NCI-H2196 treated with DMSO at 0.1 percent for 48 hours (cell line): Measurements from ENCODE around the gene STT3B.

ENCODE experiments used
- DNase-seq: peaks from one replicate; lab custom pipeline; 2025; ENCODE audit not compliant: unreplicated experiment; lab: John Stamatoyannopoulos, UW

Gene STT3B

DNA sequence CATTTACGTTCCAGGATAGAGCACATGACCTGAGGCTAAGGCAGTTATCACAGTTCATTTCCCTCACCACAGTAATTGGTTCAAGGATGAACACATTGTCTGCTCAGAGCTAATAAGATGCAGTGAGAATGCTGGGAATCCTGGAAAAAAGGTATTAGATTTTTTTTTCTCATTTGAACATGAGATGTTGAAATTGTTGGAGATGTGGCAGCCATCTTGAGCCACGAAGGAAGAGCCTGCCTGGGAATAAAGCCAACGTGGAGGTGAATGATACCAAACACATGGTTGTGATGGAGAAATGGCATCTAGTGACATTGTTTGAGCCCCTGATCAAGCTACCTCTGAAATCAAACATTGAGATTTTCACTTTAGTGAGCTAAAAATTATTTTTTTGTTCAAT is 16.0 kb upstream of the STT3B start:
- DNase-seq, result no peak

DNA sequence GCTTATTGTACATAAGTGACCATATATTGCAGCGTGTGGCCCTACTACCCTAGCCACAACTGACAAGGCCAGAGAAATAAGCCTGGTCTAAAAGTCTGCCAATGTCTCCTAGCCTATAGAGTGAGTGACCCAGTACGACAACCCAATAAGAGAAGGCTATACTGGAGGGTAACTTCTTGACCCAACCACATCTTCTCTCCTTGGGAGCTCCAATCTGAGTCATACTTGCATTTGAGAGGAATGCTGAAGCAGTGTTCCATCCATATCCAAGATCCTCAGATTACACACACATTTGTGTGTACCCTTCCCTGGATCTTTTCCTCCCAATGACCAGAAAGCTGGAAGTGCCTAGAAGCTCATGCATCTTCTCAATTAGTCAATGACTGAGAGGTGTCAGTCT is 11.3 kb upstream of the STT3B start:
- no peak for DNase-seq

DNA sequence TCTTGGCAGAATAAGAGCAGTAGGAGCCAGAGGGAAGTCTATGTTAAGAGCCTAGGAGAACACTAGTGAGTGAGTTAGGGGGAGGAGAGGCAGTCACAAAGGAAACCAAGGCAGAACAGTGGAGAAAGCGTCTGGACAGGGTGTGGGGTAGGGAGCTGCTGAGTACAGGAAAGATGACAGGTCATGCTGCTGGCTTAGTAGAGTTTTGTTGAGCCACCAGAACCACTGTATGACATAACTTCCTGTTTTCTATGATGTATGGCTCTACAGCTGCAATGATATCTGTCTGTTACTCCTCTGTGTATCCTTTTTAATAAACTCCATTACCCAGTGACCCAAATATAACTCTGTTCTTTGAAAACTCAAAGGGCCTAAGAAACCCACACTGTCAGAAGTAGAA is 10.6 kb upstream of the STT3B start:
- DNase-seq, result no peak

DNA sequence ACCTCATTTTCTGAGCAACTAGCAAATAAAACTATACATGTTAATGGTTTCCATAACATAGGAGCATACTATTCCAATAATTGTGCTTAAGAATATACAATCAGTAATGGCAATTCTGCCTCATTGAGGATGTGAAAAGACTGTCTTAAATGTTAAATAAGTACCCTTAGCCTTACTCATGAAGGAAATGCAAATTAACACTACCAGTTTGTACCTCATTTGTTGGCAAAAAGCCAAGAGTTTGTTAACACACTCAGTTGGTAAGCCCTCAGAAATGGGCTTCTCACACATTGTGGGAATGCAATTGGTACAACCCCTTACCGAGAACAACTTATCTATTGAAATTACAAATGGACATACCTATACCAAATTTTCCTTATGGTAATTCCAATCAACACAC is 9.2 kb upstream of the STT3B start:
- no peak for DNase-seq

DNA sequence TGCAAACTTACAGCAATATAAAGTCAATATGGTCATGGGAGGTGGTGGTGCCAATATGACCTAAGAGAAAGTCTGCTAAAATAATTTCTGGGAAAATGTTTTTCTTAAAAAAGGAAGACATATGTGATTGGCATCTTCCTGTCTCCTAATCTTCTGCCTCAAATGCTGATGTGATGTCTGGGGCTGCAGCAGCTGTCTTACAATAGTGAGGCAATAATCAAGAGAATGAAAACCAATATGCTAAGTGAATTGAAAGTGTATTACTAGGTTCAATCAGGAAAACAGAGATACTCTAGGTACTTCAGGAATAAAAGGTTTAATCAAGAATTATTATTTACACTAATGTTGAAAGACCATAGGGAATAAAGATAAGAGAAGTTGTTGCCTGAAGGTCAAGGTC is 7.2 kb upstream of the STT3B start:
- DNase-seq, result no peak

DNA sequence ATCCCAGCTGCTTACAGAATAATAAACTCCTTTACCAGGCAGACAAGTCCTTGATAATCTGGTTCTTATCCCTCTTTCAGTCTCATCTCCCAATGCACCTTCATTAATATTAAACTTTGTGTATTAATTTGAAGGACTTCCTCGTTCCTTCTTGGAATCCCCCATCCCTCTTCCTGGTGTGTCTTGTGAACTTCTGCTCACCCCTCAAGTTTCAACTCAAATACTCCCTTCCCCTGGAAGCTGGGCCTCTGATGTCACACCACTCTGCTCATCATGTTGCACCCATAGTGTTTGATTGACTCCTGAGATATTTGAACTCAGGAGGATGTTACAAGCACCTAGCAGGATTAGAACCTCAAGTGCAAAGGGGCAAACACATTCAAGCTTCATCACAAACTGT is 3.3 kb upstream of the STT3B start:
- DNase-seq, result no peak

DNA sequence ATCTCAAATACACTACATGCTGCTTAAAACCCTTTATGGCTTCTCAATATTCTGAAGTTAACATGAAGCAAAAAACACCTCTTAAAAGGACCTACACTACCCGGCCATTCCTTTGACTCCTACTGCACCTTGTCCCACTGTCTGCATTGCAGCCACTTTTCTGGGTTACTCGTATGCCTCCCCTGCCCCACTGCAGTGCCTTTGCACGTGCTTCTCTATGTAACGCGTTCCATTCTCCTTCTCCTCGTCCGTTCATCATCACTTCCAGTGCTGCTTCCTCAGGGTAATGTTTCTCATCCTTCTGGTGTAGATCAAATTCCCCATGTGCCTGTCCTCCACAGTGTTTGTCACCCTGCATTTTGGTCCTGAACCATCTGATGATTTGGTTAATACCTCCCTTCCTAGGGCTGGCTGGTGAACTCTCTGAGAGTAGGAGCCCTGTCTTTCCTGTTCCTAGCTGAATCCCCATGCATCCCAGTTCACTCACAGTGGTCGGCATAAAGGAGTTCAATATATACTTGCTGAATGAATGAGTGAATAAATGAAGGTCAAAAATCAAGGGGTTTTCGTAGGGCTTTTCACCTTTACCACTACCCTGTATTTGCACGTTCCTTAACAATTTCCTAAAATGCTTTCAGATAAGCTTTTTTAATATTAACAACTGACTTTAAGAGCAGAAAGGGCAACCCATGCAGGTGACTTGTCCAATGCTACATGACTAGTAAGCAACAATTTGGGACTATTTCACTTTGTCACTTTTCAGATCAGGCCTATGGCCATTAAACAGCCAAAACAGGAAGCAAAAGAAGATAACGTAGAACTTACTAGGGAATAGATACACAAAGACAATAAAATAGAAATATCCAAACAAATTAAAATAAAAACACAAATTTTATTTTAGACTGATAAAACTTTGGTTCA is 2.4 kb upstream of the STT3B start:
- DNase-seq, result no peak

DNA sequence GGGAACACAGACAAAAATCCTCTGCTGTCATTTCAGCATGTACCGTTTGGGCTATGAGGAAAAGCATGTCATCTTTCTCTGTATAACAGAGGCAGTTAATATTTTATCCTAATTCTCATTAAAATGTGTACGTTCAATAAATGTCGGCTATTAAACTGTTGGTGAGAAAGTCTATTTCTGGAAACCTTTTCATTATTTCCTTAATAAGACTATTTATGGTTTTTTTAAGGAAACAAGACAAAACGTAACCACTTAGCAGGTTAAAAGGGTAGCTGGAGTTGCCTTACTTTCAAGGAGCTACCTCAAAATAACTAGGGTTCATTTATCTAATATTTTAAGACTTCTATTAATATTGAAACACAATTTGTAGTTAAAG is 1.8 kb upstream of the STT3B start:
- DNase-seq, result no peak

DNA sequence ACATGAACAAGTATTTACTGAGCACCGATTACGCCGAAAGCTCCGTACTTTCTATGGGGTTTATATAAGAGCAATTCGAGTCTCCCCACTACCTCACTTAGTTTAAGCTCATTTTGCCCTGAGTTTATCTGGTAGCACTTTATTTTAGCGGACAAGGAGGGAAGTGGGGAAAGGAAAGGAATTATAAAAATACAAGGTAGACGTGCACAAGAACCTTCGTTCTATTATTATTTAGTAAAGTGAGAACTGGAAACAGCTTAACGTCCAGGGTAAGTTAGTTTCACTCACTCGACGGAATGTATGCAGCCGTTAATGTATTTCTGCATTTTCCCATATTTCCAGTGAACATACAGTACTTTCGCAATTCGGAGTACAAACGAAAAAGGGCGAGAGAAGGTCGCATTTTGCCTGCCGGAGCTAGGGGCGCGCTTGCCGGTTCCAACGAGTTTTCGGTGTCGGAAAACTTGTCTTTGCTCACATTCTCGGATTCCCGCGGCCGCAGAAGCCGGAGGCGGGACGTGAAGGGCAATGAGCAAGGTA is 1.2 kb upstream of the STT3B start:
- DNase-seq, result no peak

DNA sequence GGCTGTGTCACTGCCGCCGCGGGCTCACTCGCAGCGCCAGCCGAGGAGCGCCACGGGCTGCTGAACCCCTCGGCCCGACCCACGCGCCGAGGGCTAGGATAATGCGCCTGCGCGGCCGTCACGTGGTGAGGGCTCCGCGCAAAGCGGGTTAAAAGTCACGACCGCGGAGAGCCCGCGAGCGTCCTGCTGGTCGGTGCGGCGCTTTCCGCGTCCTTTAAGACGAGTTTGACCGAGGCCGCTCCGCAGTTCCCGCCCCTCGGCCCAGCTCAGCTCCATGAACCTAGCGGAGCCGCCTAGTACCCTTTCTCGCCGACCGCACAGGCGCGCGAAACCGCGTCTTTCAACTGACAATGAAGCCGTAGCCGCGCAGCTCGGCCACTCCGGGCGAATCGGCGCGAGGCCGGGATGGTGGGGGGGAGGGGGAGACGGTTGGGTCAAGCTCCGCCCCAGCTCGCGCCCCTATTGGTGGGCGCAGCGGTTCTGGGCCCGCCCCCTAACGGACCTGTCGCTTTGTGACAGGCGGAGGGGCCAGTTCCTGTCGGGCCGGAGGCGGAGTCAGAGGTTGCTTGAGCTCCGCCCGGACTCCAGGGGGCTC is 636 bp upstream of the STT3B start:
- DNase-seq, result peak; percentile 84

DNA sequence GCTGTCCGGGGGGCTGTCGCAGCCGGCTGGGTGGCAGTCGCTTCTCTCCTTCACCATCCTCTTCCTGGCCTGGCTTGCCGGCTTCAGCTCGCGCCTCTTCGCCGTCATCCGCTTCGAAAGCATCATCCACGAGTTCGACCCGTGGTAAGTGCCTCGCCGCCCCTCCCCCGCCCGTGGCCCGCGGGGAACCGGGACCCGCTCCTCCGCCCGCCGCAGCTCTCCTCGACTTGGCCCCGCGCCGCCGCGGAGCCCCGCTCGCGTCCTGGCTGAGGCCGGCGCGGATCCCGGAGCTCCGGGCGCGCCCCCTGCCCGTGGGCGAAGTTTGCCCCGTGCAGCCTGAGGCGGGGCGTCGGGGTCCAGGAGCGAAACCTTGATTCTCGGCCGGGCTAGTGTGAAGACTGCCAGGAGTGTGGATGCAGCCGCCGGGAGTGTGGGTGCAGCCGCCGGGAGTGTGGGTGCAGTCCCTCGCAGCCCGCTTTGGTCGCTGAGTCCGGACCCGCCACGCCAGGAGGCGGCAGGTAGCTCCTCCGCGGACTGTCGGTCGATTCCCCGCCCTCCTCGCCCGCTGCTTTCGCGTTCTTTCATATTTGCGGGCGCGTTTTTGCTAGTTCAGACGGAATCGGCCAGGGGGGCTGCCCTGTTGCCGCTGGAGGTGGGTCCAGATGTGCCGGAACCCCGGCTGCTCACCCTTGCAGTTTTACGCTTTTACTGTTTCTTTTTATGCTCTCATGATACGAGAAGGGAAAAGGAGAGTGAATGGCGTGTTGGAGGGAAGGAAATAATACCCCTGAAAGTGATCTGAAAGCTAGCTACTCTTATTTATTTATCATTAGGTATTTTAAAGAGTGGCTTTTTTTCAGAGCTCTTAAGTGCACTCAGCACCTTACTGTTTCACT is 692 bp downstream of the STT3B start:
- DNase-seq, result no peak

DNA sequence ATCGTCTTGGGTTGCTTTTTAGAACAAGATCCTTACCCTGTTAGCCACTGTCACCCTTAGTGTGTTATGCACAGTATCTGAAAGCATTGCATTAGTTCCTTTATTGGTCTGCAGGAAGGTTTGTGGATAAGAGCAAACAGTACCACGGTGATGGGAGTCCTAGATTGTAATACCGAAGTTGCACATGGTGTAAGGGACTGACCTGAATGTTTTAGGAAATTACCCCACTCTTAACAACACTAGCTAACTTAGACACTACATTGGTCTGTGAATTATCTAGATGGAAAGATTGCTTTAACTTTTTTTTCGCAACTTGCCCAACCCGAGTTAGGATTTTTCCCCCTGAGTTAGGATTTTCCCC is 1.3 kb downstream of the STT3B start:
- DNase-seq, result no peak

DNA sequence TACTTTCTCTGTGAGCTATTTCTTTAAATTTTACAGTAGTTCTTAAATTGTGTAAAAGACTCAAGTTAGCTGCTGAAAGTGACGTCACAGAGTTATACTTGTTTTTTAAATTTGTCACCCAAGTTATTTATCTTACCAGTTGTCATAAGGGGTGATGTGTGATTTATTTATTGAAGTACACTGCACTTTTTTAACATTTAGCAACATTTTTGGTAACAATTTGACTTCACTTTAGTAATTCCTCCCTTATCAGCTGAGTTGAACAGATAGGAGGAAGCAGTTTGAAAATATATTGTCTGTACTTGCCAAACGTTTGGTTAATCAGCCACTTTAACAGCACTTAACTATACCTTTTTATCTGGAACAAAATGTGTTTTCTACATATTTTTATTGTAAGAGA is 3.8 kb downstream of the STT3B start:
- DNase-seq, result no peak

DNA sequence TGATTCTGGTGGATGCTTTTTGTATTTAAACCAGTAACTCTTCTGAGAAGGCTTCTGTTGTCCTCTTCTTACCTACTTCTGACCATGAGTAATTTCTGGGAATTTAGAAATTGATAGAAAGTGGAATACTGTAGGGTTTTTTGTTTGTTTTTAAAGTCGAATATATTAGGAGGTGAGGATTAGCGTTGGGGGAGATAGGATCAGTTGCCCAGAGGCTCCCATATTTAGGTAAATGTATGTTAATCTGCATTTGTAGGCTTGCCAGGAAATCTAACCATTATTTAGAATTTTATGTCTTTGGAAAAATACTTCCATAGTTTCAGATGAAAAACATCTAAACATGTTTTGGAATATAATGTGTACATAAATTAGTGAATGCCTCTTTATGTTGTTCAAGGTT is 6.1 kb downstream of the STT3B start:
- DNase-seq, result no peak

DNA sequence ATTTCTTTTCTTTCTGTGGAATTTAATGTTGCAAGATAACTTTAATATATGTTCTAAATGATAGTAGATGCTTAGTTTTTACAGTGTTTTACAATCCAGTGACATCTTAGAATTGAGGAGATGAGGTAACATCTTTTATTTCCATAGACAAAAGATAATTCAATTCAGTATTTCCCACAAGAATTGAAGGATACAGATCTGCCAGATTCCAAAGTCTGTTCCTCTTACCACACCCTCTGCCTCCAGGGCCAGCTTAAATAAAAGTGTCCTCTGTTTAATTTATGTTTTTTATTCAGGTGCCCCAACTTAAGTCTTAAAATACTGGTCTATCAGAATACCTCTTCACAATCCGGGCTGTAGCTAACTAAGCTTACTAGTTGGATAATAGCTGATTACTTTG is 6.5 kb downstream of the STT3B start:
- no peak for DNase-seq

DNA sequence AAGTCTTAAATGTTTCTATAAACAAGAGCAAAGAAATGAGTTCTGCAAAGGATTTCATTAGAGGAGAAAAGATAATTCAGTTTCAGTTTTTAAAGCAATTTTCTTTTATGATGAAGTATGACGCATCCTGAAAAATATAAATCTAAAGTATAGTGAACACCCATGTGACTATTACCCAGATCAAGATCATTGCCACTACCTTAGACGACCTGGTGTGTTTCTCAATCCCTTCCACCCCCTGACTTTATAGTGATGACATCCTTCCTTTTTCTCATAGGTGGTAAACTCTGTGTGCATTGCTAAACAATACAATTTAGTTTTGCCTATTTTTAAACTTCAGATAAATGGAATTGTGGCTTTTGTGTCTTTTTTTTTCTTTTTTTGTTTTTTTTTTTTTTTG is 8.4 kb downstream of the STT3B start:
- DNase-seq, result no peak

DNA sequence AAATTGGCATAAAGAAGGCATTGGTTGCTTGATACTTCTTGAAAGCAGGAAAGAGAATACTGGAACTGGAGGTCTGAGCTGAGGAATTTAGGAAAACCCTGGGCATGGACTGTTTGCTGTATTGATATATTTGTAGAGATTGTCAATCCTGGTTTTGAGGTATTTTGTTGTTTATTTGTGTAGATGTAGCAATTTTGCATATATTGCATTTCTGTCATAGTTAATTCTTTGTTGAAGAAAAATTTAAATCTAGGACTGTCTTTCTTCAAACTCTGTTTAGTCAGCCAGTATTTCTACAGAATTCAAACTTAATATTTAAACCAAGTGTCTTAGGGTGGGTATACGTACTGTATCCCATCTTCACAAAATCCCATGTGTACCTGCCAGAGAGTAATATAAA is 9.5 kb downstream of the STT3B start:
- DNase-seq, result no peak

DNA sequence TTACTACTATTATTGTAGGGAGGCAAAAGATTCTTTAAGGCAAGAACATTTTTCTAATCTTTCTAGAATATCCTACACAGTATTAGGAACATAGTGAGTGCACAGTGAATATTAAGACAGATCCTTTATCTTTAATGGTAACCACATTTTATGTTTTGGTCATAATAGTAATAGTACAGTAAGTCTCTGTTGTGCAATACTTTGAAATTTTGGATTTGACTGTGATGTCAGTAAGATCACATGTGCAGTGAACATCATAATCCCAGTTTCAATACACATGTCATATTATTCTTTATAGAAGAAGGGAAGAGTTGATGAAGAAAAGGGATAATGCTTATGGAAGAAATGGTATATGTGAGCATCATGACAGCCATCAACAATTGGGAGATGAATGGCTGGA is 10.7 kb downstream of the STT3B start:
- DNase-seq, result no peak

DNA sequence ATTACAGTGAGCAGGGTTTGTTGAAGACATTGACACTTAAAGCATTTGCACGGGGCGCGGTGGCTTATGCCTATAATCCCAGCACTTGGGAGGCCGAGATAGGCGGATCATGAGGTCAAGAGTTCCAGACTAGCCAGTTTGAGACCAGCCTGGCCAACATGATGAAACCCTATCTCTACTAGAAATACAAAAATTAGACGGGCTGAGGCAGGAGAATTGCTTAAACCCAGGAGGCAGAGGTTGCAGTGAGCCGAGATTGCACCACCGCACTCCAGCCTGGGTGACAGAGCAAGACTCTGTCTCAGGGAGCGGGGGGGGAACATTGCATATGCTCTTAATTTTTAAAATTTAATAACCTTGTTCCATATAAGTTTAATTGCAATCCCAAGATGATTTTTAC is 11.9 kb downstream of the STT3B start:
- DNase-seq, result no peak

DNA sequence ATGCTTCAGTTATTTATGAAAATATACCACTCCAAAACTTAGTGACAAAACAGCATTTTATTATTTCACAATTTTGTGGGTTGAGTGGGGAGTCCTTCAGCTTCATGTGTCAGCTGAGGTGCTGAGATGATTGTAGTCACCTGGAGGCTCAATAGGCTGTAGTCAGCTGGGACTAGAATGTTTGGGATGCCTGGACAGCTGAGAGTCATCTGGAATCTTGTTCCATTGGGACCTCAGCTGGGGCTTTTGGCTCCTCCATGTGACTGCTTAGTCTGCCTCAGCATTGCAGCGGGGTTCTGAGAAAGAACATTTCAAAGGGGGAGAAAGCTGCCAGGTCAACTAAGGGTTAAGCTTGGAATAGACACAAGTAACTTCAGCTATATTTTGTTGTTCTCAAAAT is 13.4 kb downstream of the STT3B start:
- no peak for DNase-seq

DNA sequence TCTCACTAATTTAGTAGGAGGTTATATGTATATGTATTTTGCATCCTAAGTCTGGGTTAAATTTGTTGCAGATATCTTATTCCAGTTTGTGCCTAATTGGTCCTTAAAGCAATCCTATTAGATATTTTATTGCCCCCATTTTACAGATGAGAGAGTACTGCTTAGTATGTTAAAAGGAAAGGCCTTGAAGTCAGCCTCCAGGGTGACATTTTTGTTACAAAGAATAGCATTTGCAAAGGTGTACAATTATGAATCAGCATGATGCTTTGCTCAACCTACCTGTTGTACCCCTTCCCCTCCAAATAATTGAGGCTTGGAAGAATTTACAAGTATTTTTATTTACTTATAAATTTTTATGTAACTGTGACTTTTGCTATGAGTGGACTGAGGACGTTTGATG is 14.0 kb downstream of the STT3B start:
- DNase-seq, result no peak
